Measurements from ENCODE around the gene LRTM1.

Gene LRTM1

DNA sequence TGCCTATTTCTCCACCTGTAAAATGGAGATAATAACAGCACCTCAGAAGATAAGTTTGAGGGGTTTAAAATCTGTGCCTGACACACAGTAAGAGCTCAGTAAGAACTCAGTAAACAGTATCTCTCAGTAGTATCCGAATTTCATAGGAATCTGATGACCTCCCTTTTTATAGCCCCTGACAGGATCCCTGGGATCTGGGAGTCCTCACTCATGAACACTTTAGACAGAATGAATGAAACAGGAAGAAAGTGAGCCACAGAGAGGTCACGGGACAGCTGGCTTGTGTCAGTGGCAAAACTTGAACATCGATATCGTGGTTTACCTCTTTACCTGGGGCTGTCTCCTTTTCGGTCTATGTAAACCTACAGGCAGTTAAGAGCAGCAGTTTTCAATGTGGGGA, 51.2 kb downstream of the LRTM1 start:
- TF ChIP-seq, protein P1, sequence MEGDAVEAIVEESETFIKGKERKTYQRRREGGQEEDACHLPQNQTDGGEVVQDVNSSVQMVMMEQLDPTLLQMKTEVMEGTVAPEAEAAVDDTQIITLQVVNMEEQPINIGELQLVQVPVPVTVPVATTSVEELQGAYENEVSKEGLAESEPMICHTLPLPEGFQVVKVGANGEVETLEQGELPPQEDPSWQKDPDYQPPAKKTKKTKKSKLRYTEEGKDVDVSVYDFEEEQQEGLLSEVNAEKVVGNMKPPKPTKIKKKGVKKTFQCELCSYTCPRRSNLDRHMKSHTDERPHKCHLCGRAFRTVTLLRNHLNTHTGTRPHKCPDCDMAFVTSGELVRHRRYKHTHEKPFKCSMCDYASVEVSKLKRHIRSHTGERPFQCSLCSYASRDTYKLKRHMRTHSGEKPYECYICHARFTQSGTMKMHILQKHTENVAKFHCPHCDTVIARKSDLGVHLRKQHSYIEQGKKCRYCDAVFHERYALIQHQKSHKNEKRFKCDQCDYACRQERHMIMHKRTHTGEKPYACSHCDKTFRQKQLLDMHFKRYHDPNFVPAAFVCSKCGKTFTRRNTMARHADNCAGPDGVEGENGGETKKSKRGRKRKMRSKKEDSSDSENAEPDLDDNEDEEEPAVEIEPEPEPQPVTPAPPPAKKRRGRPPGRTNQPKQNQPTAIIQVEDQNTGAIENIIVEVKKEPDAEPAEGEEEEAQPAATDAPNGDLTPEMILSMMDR (IDR thresholded peaks at IDR 0.05; ENCODE audit: low read length) = no peak
- no peak for TF ChIP-seq EZH2 (IDR thresholded peaks at IDR 0.05; ENCODE audit: borderline replicate concordance, low read length)
- no peaks in the 10 kb centered on the region for H4K20me1 ChIP-seq (ENCODE audit: insufficient read depth, low read length)
- H3K27ac ChIP-seq (ENCODE audit: low read depth, low read length, poor library complexity, severe bottlenecking) = no peak overlapping the region
- H3F3A ChIP-seq (ENCODE audit: insufficient read depth, low read length) = no peaks in the 10 kb centered on the region
- no peaks in the 10 kb centered on the region for H3K9me3 ChIP-seq (ENCODE audit: low read length)
- H3K9me2 ChIP-seq (ENCODE audit: low read depth, low read length) = no peaks in the 10 kb centered on the region
- H3K79me2 ChIP-seq (ENCODE audit: insufficient read depth, low read length) = no peaks in the 10 kb centered on the region
- H3K36me3 ChIP-seq (ENCODE audit: insufficient read depth, low read length) = no peaks in the 10 kb centered on the region
- H3K9ac ChIP-seq (ENCODE audit: low read length) = no peak overlapping the region
- H3K4me1 ChIP-seq (ENCODE audit: insufficient read depth, low read length, severe bottlenecking) = no peaks in the 10 kb centered on the region
- no peak overlapping the region for H3K4me2 ChIP-seq (ENCODE audit: low read length)
- no peak overlapping the region for H2AFZ ChIP-seq (ENCODE audit: low read length)
- no peaks in the 10 kb centered on the region for H3K27me3 ChIP-seq (ENCODE audit: insufficient read depth, low read length)
- no peak overlapping the region for H3K4me3 ChIP-seq (ENCODE audit: low read depth, low read length, poor library complexity, severe bottlenecking)

- Histone ChIP-seq H2AFZ (ENCODE audit: low read length) (no peak overlapping the region), H3K27me3 (ENCODE audit: insufficient read depth, low read length) (no peaks in the 10 kb centered on the region), H3F3A (ENCODE audit: insufficient read depth, low read length) (no peaks in the 10 kb centered on the region), H3K79me2 (ENCODE audit: insufficient read depth, low read length) (no peaks in the 10 kb centered on the region), H3K9me2 (ENCODE audit: low read depth, low read length) (no peaks in the 10 kb centered on the region), H3K9ac (ENCODE audit: low read length) (no peak overlapping the region), H3K9me3 (ENCODE audit: low read length) (no peaks in the 10 kb centered on the region), H3K4me3 (ENCODE audit: low read depth, low read length, poor library complexity, severe bottlenecking) (no peak overlapping the region), H4K20me1 (ENCODE audit: insufficient read depth, low read length) (no peaks in the 10 kb centered on the region), H3K4me1 (ENCODE audit: insufficient read depth, low read length, severe bottlenecking) (no peaks in the 10 kb centered on the region), H3K36me3 (ENCODE audit: insufficient read depth, low read length) (no peaks in the 10 kb centered on the region), H3K27ac (ENCODE audit: low read depth, low read length, poor library complexity, severe bottlenecking) (no peak overlapping the region), H3K4me2 (ENCODE audit: low read length) (no peak overlapping the region)
- no peak for TF ChIP-seq EZH2 (IDR thresholded peaks at IDR 0.05; ENCODE audit: borderline replicate concordance, low read length)
- TF ChIP-seq, protein P1 (IDR thresholded peaks at IDR 0.05; ENCODE audit: low read length) = no peak
Observed at GRCh38 chr3:54875596-54876268, 52.1 kb downstream of the LRTM1 start.

DNA sequence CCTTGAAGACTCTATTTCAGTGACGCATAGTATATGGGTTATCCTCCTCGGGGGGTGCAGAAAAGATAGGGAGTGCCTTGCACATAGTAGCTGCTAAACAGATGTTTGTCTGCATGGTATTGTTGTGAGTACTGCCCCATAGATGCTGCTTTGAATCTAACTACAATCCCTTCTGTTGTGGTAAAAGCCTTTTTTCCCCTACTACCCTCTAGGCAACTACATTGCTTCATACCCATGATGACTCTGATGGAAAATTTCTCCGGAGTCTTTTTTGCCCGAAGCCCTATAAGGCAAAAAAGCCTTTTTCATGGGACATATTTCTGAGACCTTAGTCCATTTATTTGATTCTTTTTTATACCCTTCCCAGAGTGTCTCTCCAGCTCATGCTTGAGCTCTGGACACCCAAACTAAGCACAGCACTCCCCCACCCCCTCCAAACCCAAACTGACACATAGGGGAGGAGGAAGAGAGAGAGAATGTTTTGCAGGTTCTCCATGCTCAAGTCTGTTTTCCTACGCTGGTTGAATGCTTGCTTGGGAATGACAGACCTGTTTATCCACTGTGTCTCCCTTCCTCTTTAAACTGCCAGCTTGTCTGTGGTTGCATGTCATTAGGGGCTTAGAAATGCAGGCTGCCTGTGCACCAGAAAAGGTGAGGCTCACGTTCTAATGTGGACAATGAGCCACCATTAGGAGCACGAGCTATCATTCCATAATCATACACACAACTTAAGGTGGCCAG, 52.9 kb downstream of the LRTM1 start:
- Histone ChIP-seq H3K36me3 (ENCODE audit: insufficient read depth, low read length) (no peaks in the 10 kb centered on the region), H3K79me2 (ENCODE audit: insufficient read depth, low read length) (no peaks in the 10 kb centered on the region), H3K9ac (ENCODE audit: low read length) (no peak overlapping the region), H3K9me3 (ENCODE audit: low read length) (no peaks in the 10 kb centered on the region), H3K9me2 (ENCODE audit: low read depth, low read length) (no peaks in the 10 kb centered on the region), H3K4me3 (ENCODE audit: low read depth, low read length, poor library complexity, severe bottlenecking) (no peak overlapping the region), H3K4me1 (ENCODE audit: insufficient read depth, low read length, severe bottlenecking) (no peaks in the 10 kb centered on the region), H4K20me1 (ENCODE audit: insufficient read depth, low read length) (no peaks in the 10 kb centered on the region), H2AFZ (ENCODE audit: low read length) (no peak overlapping the region), H3K27ac (ENCODE audit: low read depth, low read length, poor library complexity, severe bottlenecking) (no peak overlapping the region), H3K27me3 (ENCODE audit: insufficient read depth, low read length) (no peaks in the 10 kb centered on the region), H3K4me2 (ENCODE audit: low read length) (no peak overlapping the region), H3F3A (ENCODE audit: insufficient read depth, low read length) (no peaks in the 10 kb centered on the region)
- TF ChIP-seq, protein P1 (IDR thresholded peaks at IDR 0.05; ENCODE audit: low read length) = no peak
- TF ChIP-seq EZH2 (IDR thresholded peaks at IDR 0.05; ENCODE audit: borderline replicate concordance, low read length) = no peak
